GDM1 (cell line): Measurements from ENCODE around the gene PTK7.

Experiments
- DNase-seq: peaks from one replicate; lab custom pipeline; 2025; lab: John Stamatoyannopoulos, UW

PTK7 gene

GRCh38 chr6:43146709-43147688 is 70.9 kb downstream of the PTK7 start:
- no peak for DNase-seq

GRCh38 chr6:43147691-43148477 is 71.8 kb downstream of the PTK7 start:
- DNase-seq = no peak

GRCh38 chr6:43149265-43149664 is 73.2 kb downstream of the PTK7 start:
- DNase-seq = no peak

DNA sequence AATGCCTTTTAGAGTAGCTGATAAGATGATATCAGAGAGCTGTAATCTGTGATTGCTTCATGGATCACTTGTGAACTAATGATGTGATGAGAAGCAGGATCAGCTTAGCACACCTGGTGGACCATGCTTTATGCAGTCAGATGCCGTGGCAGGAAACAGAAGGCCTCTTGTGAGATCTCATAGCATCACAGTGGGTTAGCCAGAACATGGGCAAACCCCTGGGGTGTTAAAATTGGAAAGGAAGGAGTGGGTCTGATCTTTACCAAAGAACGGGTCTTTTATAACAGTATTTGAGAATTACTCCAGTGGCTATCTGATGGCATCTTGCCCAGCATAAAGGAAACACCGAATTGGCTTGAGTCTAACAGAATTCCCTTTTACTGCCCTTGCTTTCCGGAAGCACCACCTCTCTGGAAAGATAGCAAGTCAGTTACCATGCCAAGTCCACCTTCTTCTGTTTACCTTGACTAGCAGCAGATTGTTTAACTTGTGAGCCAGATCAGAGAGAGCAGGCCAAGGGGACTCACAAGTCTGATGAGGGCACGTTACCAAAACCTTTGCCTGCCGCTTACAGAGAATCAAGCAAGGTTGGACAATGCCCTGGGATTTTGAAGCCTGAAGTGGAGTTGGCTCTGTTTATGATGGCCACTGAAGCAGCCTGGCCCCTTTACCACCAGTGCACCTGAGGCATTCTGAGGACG is 74.1 kb downstream of the PTK7 start:
- no peak for DNase-seq

GRCh38 chr6:43159599-43159998 is 83.5 kb downstream of the PTK7 start:
- no peak for DNase-seq

- DNase-seq = no peak
Observed at GRCh38 chr6:43163899-43164298, 87.8 kb downstream of the PTK7 start.

DNA sequence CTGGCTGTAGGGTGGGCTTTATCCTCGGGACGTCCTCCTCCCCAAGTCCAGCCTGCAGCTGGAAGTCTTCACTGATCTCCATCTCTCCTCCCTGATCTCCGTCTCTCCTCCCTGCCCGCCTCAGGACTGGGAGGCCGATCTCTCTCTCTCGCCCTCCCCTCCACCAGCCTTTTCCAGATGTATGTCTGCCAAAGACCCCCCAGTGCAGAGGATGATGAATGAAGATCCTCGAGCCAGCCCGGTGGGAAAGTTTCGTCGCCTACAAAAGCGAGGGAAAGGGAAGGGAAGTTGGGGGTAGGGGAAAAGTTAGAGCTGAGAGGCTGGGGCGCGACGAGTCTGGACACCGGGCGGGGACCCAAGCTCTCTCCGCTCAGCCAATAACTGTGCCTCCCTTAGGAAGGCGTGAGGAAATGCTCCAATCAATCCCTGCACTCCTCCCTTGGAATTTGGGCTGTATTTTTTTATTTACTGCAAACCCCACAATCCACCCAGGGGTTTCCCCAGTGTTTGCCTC is 94.4 kb downstream of the PTK7 start:
- peak; percentile 51 for DNase-seq

- peak; percentile 99 for DNase-seq
Observed at GRCh38 chr6:43170931-43171706, 95.0 kb downstream of the PTK7 start, which contains the start of gene SRF. SRF (plus strand) TSS chr6:43171269; CDS start chr6:43171657, 388 bp downstream.

DNA sequence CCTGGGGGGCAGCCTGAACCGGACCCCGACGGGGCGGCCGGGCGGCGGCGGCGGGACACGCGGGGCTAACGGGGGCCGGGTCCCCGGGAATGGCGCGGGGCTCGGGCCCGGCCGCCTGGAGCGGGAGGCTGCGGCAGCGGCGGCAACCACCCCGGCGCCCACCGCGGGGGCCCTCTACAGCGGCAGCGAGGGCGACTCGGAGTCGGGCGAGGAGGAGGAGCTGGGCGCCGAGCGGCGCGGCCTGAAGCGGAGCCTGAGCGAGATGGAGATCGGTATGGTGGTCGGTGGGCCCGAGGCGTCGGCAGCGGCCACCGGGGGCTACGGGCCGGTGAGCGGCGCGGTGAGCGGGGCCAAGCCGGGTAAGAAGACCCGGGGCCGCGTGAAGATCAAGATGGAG is 95.6 kb downstream of the PTK7 start:
- no peak for DNase-seq

DNA sequence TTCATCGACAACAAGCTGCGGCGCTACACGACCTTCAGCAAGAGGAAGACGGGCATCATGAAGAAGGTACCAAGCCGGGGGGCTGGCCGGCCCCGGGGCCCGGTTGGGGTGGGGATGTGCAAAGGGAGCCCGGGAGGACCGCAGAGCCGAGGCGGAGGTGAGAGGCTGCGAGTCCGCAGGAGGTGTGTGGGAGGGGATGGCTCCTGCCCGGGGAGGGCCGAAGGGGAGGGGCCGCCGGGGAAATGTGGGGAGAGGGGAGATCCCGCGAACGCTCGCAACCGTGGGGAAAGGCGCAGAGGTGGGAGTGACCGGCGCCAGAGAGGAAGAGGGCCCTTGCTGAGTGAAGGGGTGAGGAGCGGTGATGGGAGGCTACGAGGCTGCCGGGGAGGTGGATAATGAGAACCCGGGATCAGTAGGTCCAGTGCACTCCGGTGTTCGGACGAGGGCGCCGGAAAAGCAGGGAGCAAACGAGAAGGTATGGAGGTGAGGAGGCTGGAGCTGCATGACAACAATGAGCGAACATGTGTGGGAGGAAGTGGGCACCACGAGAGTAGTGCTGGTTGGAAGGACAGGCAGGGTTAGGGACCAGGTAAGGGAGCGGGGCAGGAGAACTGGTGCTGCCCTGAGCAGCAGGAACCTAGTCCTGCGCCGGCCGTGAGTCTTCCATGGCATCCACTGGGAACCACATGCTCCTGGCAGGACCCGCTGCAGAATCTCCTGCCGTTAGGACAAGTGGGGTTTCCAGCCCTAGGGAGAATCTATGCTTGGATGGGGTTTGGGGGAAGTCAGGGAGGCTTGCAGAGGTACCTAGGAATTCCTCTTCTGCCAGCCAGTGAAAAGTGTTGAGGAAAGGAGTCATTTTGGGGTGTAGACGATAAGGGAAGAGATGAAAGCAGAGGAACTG is 96.2 kb downstream of the PTK7 start:
- DNase-seq = peak; percentile 30

- no peak for DNase-seq
Observed at GRCh38 chr6:43173591-43174262, 97.6 kb downstream of the PTK7 start.

DNA sequence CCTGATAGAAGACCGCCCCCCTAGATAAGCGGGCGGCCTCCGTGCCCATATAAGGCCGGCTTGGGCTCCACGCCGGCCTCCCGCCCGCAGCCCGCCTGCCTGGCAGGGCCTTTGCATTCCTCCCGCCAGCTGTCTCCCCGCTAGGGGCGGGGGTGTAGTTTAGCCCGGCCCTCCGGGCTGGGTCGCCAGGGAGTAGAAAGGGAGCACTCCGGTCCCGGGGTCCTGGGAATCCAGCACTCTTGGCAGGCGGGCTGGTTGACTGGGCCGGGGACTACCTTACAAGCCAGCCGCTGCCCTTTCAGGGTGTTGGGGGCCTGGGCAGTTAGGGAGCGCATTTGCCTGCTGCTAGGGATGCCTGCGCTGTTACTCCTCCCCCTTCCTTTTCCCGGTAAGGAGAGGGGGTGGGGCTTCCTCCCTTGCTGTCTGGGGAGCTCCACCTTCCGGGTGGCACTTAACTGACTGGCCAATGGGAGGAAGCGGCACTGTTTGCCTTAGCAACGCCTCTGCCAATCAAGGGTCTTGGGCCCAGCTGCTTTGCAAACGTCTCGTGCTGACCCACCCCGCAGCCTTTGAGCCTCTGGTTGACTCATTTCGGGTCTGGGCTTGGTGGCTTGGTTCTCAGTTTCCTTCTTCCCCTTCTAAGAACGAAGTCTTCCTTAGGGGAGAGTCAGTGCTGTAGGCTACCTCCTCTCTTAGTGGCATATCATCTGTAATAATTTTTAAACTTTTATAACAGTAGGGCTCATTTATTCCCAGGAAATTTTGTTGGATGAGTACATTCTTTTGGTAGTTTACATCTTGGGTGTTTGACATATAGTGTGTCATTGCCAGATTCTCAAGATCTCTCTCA is 98.4 kb downstream of the PTK7 start:
- peak; percentile 96 for DNase-seq

DNA sequence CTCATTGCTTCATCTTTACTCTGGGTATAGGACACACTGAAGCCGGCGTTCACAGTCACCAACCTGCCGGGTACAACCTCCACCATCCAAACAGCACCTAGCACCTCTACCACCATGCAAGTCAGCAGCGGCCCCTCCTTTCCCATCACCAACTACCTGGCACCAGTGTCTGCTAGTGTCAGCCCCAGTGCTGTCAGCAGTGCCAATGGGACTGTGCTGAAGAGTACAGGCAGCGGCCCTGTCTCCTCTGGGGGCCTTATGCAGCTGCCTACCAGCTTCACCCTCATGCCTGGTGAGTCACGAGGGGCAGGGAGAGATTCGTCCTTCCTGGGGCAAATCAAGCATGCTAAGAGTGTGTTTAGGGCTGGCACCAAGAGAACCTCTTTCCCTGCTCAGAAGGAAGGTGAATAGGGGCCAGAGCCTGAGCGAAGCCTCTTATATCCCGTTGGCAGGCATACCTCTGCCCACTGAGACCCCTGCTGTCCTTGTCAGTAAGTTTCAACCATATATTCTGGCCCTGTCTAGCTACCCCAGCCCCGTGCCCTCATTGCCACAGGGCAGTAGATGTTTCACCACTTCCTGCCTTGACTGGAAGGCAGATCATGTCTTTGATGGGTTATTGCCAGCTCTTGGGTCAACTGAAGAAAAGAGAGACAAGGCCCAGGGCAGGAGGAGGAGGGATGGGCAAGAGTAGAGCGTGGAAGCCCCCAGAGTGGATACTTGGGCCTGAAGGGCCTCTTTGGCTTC is 99.7 kb downstream of the PTK7 start:
- DNase-seq = no peak

DNA sequence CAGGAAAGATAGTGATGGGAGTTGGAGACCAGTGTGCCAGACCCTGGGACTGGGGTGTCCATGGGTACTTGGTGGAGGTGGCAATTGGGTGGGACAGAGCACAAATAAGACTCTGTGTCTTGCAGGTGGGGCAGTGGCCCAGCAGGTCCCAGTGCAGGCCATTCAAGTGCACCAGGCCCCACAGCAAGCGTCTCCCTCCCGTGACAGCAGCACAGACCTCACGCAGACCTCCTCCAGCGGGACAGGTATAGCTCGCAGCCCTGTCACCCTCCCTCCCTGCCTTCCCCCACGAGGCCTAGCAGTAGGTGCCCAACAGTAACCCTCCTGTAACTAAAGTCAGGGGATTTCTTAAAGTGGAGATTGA is 100.3 kb downstream of the PTK7 start:
- no peak for DNase-seq

- no peak for DNase-seq
Observed at GRCh38 chr6:43178150-43178549, 102.0 kb downstream of the PTK7 start.

- no peak for DNase-seq
Observed at GRCh38 chr6:43178951-43179830, 103.1 kb downstream of the PTK7 start.

- no peak for DNase-seq
Observed at GRCh38 chr6:43180058-43180457, 103.9 kb downstream of the PTK7 start.
